HG02588 (cell line): Measurements from ENCODE around the gene TMPRSS5.
"Not testable (repeated sequence)": the region's sequence is repeated elsewhere in the genome, so short reads cannot be mapped to it uniquely, and the experiment has no call there.

Experiments
- ATAC-seq: cut with Tn5 transposase; IDR thresholded peaks from one replicate; pipeline ENCODE4 v1.9.1; 2021; ENCODE audit warnings: mild to moderate bottlenecking, moderate library complexity; ENCODE audit not compliant: unreplicated experiment

TMPRSS5 gene

DNA sequence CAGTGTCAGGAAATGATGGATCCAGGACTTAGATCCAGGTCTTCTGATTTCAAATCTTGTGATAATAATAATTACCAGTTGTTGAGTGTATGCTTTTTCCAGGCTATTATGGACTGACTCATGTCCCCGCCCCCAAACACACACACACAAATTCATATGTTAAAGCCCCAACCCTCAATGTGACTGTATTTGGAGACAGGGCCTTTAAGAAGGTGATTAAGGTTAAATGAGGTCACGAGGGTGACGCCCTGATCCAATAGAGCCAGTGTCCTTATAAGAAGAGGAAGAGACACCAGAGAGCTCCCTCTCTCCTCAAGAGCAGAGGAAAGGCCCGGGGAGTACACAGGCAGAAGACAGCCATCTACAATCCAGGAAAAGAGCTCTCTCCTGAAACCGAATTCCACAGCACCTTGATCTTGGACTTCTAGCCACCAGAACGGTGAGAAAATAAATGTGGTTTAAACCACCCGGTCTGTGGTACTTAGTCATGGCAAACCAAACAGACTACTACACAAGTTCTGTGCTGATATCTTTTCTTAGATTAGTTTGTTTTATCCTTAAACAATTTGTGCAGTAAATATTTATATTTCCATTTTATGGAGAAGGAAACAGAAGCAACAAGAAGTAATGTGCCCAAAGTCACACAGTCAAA lies 8.2 kb downstream of the TMPRSS5 start:
- ATAC-seq, result no peak

DNA sequence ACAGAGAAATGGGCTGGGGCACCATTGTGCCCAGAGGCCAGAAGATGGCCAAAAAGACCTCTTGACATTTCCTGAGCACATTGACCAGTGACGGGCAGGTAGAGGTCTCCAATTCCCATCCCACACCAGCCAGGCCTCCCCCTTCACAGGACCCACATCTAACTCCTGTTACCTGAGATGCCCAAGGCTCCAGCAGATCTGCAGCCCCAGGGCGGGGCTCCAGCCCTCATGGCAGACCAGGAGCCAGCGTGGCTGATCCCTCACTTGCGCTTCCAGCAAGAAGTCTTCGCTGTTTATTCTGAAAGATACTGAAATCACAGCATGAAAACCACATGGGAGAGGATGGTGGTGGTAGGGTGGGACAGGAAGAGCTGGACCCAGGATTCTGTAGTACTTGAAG lies 9.0 kb downstream of the TMPRSS5 start:
- ATAC-seq, result no peak

- no peak for ATAC-seq
Observed at GRCh38 chr11:113695207-113695606, 10.9 kb downstream of the TMPRSS5 start.

GRCh38 chr11:113694390-113694789 lies 11.7 kb downstream of the TMPRSS5 start:
- no peak for ATAC-seq

GRCh38 chr11:113693030-113693429 lies 13.1 kb downstream of the TMPRSS5 start:
- no peak for ATAC-seq

DNA sequence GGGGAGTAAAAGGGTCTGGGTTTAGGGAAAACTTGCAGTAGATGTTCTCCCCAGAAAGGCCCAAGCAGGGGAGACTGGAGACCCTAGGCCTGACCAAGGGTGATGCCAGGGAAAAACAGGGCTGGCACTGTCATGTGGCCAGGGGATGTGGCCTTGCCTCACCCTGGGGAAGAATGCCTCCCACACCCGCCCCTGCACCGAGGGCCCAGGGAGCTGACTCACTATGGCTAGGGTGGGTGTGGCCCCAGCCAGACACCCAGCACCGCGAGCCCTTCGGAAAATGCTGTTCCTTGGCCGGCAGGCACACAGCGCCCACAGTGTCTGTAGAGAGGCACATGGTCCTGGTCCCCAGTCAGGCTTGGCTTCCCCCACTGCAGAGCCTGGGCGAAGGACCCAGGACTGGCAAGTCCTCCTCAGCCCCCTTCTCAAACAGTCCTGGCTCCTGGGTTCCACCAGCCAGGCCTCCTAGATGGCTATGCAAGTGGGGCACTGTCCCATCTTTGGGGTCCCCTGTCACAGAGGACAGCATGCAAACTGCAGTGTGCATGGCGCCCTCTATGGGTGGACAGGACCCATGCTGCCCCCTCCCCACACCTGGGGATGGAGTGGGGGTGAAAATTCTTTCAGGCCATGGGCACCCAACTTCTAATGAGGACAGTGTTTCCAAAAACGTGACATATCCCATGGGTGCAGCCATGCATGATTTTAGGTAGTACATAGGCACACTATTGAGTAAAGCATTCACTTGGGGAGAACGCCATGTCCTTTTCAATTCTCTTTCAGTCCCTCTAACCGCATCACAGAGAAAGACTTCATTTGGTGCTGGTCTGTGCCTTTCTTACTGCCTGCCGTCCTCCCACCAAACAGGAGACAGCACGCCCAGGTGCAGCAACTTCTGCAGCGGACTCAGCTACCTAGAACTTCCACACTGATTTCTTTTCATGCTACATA lies 15.2 kb downstream of the TMPRSS5 start:
- no peak for ATAC-seq

DNA sequence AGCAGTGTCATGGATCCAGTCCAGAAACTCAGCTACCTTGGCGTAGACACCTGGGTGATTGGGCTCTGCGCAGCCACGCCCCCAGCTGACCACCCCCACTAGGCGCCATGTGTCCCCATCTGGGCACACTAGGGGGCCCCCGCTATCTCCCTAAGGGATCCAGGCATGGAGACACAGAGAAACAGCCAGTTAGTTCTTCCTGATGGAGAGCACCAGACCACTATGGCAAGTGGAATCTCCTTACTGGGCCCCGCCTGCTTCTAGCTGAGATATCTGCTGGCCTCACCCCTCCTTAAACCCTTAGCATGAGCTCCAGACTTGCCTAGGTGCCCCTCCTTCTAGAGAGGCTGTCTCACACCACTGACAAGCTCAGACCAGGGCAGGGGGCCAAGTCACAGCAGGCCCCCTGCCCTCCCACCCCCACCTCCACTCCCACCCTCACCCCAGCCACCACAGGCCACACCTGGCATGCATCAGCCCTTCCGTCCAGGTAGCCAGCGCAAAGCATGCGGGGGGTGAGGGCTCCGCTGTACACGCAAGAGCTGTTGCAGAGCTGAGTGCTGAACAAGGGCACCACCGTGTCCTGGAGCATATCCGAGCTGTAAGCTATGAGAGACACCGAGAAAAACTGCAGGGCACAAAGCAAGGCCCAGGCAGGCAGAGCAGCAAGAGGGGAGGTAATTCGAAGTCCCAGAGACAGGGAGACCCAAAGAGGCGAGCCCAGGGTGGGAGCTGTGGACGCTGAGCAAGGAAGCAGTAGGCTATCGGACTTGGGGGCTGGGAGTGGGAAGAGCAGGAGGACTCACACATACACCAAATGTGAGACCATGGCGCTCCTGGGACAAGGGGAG lies 16.1 kb downstream of the TMPRSS5 start:
- no peak for ATAC-seq

GRCh38 chr11:113685654-113686359 lies 20.3 kb downstream of the TMPRSS5 start:
- peak; percentile 49 for ATAC-seq

- ATAC-seq, result no peak
Observed at GRCh38 chr11:113684496-113684895, 21.6 kb downstream of the TMPRSS5 start.

DNA sequence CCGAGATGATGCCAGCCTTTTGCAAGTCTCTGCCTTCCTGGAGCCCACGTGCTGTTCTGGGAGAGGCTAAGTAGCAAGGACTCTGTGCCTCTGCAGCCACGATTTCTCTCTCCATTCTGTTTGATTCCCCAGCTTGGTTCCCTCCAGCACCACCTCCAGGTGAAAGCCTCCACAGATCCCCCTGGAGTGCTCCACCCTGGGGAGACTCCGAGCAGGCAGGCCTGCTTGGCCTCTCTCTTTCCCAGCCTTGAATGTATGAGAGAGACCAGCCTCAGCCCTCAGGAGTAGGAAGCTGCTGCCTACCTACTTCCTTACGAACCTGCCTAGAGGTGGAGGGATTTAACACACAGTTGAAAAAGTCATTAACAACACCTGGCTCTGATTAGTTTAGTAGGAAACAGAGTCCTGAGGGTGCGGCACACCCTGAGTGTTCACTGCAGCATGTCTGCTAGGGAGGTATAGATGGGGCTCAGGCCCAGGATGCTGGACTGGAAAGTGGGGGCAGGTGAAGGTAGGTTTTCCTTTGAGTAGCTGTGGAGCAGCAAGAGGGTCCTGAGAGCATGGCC lies 22.5 kb downstream of the TMPRSS5 start:
- no peak for ATAC-seq

DNA sequence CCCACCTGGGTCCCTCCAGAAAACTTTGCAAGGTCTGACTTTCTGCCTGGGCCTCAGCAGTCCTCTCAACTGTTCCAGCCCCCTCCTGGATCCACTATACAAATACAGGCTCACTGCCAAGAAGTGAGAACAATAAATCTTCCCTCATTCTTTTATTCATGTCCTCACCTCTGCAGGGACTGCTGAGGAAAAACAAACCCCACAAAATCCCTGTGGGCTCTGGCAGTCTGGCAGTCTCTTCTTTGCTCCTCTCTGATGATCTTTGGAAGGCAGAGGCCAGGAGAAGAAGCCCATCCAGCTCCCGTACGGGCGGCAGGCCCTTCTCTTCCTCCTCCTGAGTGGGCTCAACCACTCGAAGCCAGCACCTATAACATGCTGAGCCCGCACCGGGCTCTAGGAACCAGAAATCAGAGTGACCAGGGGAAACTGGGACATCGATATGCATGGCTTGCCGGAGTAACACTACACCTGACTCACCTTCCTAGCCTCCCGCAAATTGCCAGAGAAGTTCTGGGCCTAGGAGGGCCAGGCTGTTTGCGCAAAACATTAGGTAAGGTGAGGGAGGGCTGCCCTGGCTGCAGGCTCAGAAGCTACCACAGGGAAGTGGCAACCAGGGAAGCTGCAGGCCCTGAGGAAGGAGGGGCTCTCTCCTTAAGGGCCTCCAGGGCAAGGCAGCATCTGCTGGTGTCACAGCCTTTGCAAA lies 24.2 kb downstream of the TMPRSS5 start:
- no peak for ATAC-seq

DNA sequence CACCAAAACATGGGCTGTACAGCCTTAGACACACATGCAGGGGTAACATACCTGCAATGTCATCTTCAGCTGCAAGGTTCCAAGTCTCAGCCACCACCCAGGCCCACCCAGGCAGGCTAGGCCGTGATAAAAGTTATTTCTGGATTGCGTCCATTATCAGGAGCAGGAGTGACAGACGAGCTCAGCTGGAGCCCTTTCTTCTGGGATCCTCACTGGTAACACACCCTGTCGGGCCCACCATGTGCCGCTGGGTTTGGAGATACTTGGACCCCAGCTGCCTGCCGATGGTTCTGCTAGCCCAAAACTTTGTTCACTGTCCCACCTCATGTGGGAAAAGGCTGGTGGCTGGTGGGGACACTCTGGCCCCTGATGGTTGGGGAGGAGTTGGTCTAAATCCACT lies 24.8 kb downstream of the TMPRSS5 start:
- ATAC-seq, result no peak

GRCh38 chr11:113677685-113678084 lies 28.4 kb downstream of the TMPRSS5 start:
- ATAC-seq, result no peak

- no peak for ATAC-seq
Observed at GRCh38 chr11:113675565-113675964, 30.5 kb downstream of the TMPRSS5 start.

GRCh38 chr11:113675003-113675561 lies 31.0 kb downstream of the TMPRSS5 start:
- peak; percentile 91 for ATAC-seq

GRCh38 chr11:113674397-113674685 lies 31.8 kb downstream of the TMPRSS5 start:
- ATAC-seq, result no peak

DNA sequence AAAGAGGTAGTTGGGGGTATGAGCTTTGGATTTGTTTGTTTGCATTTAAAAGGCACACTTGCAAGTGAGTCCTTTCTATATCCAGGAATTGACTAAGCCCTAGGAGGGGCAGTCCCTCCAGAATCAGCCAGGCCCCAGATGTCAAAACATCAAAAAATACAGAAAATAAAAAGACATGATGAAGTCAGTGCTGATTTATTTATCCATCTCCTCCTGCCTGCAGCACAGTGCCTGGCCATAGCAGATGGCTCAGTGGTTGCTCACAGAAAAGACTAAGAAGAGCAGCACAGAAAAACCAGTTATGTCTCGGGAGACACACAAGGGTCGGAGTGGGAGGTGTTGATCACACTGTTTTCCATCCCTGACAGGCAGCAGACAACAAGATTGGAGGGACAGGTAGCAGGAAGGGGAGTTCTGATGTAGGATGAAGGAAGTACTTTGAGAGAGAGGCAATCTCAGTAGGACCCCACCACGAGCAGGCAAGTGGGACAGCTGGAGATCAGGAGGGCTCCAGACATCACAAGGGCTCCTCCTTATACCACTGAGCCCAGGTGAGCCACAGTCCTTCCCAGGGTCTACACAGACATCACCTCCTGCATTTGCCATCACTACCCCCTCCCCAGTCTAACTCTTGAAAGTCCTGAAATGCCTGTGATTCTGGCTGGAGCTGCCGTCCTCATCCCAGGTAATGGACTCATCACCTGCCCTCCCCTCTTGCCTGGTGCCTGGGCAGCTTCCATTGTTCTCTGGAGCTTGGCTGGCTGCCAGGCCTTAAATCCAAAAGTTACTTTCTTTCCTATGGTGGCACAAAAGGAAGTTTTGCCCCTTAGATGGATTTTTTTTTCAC lies 32.3 kb downstream of the TMPRSS5 start:
- no peak for ATAC-seq

DNA sequence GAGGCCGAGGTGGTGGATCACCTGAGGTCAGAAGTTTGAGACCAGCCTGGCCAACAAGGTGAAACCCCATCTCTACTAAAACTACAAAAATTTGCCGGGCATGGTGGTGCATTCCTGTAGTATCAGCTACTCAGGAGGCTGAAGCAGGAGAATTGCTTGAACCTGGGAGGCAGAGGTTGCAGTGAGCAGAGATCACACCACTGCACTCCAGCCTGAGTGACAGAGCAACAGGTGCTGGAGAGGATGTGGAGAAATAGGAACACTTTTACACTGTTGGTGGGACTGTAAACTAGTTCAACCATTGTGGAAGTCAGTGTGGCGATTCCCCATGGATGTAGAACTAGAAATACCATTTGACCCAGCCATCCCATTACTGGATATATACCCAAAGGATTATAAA lies 34.2 kb downstream of the TMPRSS5 start:
- not testable (repeated sequence) for ATAC-seq

DNA sequence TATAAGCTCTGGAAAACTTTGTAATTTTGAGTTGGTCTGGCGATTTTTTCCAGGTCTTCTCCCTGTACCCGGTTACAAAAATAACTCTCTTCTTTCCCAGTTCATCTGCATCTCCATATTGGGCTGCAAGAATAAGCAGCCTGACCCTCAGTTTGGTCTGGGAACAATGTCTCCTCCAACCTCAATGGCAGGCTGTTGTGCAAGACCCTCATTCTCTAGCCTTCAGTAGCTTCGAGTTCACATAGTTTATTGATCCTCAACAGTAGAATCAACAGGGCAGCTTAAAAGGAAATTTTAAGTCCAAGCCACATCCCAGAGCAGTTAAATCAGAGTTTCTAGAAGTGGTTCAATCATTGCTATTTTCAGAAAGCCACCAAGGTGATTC lies 35.3 kb downstream of the TMPRSS5 start:
- no peak for ATAC-seq
